NT2/D1 (cell line): ENCODE data around the gene PCDHA9.

Source experiments
- DNase-seq: peaks from one replicate; pipeline ENCODE4 v3.0.0-alpha.2; 2011; ENCODE audit warnings: low read depth, low spot score
- H3K27me3 ChIP-seq: 2 replicates; pipeline ENCODE4 v1.6.0; 2011; ENCODE audit warnings: mild to moderate bottlenecking; ENCODE audit not compliant: insufficient read length, insufficient read depth
- H3K36me3 ChIP-seq: 2 replicates; pipeline ENCODE4 v1.6.1; 2011; ENCODE audit warnings: mild to moderate bottlenecking, low read length, mixed read lengths; ENCODE audit not compliant: insufficient read depth, insufficient read length
- H3K4me1 ChIP-seq: 2 replicates; pipeline ENCODE4 v1.5.1; 2011; ENCODE audit not compliant: insufficient read depth, insufficient read length
- H3K4me3 ChIP-seq: 2 replicates; pipeline ENCODE4 v1.5.1; 2011; ENCODE audit warnings: low read depth; ENCODE audit not compliant: insufficient read length
- H3K9ac ChIP-seq: 2 replicates; pipeline ENCODE4 v1.6.0; 2011; ENCODE audit warnings: low read depth; ENCODE audit not compliant: insufficient read length
- H3K9me3 ChIP-seq: 2 replicates; pipeline ENCODE4 v1.5.1; 2011; ENCODE audit warnings: mild to moderate bottlenecking, low read length; ENCODE audit not compliant: insufficient read depth
- SUZ12 ChIP-seq: IDR thresholded peaks from 2 replicates; pipeline ENCODE4 v1.6.1; 2011; ENCODE audit not compliant: insufficient read length, insufficient read depth; ENCODE audit errors: extremely low read depth
- YY1 ChIP-seq: IDR thresholded peaks from 2 replicates; pipeline ENCODE4 v1.6.1; 2011; ENCODE audit not compliant: insufficient read length, insufficient read depth
- ZNF274 ChIP-seq: IDR thresholded peaks from 2 replicates; pipeline ENCODE4 v1.6.1; 2011; ENCODE audit warnings: mild to moderate bottlenecking, low read depth, low read length

PCDHA9 gene

GRCh38 chr5:140883373-140883772 is 35.2 kb downstream of the PCDHA9 start:
- TF ChIP-seq SUZ12 (no peak), ZNF274 (no peak), YY1 (no peak)
- H3K36me3 ChIP-seq = peaks cover 4% of the 10 kb centered on the region
- no peak overlapping the region for H3K9ac ChIP-seq
- peaks cover 9% of the 10 kb centered on the region; the same call in 1 of the 2 replicates for H3K9me3 ChIP-seq
- no peaks in the 10 kb centered on the region for H3K4me1 ChIP-seq
- no peaks in the 10 kb centered on the region for H3K27me3 ChIP-seq
- H3K4me3 ChIP-seq = no peak overlapping the region
- no peak for DNase-seq

- DNase-seq = no peak
- H3K4me1 ChIP-seq = no peaks in the 10 kb centered on the region
- peaks cover 9% of the 10 kb centered on the region; the same call in 1 of the 2 replicates for H3K9me3 ChIP-seq
- peaks cover 4% of the 10 kb centered on the region for H3K36me3 ChIP-seq
- no peak overlapping the region for H3K4me3 ChIP-seq
- no peak for TF ChIP-seq ZNF274
- H3K27me3 ChIP-seq = no peaks in the 10 kb centered on the region
- H3K9ac ChIP-seq = no peak overlapping the region
These were observed 35.9 kb downstream of the PCDHA9 start for GRCh38 chr5:140883927-140884697.
